WTC11 (cell line): Measurements from ENCODE around the gene WBP2NL. TPM values are rescaled to one million over a fixed set of nuclear protein-coding genes. Genes with fewer than 3 reads are reported as not detected.
A peak's percentile ranks its signal among the peaks of the same experiment; 100 is the strongest.

Source experiments
- ATAC-seq: fragments of 200-7000 bp; cut with Tn5 transposase; 2 replicates; pipeline ENCODE4 v1.10.0; 2021; ENCODE audit warnings: mild to moderate bottlenecking, moderate library complexity
- CTCF ChIA-PET: fragments of 300-600 bp; sonication (Branson Sonifier 250); formaldehyde crosslinking; loops from one replicate; lab custom pipeline; 2021; ENCODE audit warnings: antibody characterized with exemption; lab: Charles Lee
- POLR2A ChIA-PET: fragments of 350-600 bp; sonication (Branson Sonifier 250); formaldehyde crosslinking; loops from one replicate; lab custom pipeline; 2021; ENCODE audit warnings: antibody characterized with exemption; lab: Charles Lee
- DNase-seq: peaks from one replicate; pipeline ENCODE4 v3.0.0; 2021; ENCODE audit warnings: low spot score
- H3K27ac Mint-ChIP-seq: 2 replicates; pipeline ENCODE4 v1.8.0; 2021; ENCODE audit warnings: mixed read lengths
- H3K27me3 Mint-ChIP-seq: 2 replicates; pipeline ENCODE4 v1.8.0; 2021; ENCODE audit warnings: low read depth, mild to moderate bottlenecking, moderate library complexity, mixed read lengths
- H3K36me3 Mint-ChIP-seq: 2 replicates; pipeline ENCODE4 v1.8.0; 2021; ENCODE audit warnings: mixed read lengths
- H3K4me1 Mint-ChIP-seq: 2 replicates; pipeline ENCODE4 v1.8.0; 2022; ENCODE audit warnings: mixed read lengths
- H3K4me3 Mint-ChIP-seq: 2 replicates; pipeline ENCODE4 v1.8.0; 2021; ENCODE audit warnings: mild to moderate bottlenecking, moderate library complexity, mixed read lengths
- H3K9me3 Mint-ChIP-seq: 2 replicates; pipeline ENCODE4 v1.8.0; 2021; ENCODE audit warnings: mixed read lengths
- ATF2 ChIP-seq: sonication (generic); formaldehyde crosslinking; IDR thresholded peaks from 2 replicates; pipeline ENCODE4 v1.8.1; 2022; ENCODE audit warnings: low read depth, missing genetic modification reagents, borderline replicate concordance
- CBFB ChIP-seq: sonication (generic); formaldehyde crosslinking; IDR thresholded peaks from 2 replicates; pipeline ENCODE4 v1.8.1; 2022; ENCODE audit warnings: mild to moderate bottlenecking, low read depth, missing genetic modification reagents
- HMGXB4 ChIP-seq: sonication (generic); formaldehyde crosslinking; IDR thresholded peaks from 2 replicates; pipeline ENCODE4 v1.8.1; 2023; ENCODE audit warnings: mild to moderate bottlenecking, moderate library complexity, missing genetic modification reagents
- NFE2L1 ChIP-seq: sonication (generic); formaldehyde crosslinking; IDR thresholded peaks from 2 replicates; pipeline ENCODE4 v1.8.1; 2023; ENCODE audit warnings: missing genetic modification reagents
- USF2 ChIP-seq: sonication (generic); formaldehyde crosslinking; IDR thresholded peaks from 2 replicates; pipeline ENCODE4 v1.8.1; 2023; ENCODE audit warnings: mild to moderate bottlenecking, missing genetic modification reagents, moderate library complexity
- ZNF263 ChIP-seq: sonication (generic); formaldehyde crosslinking; IDR thresholded peaks from 2 replicates; pipeline ENCODE4 v1.8.1; 2022; ENCODE audit warnings: low read depth, mild to moderate bottlenecking, moderate library complexity, missing genetic modification reagents
- ZNF425 ChIP-seq: fragments of 250-450 bp; sonication (Bioruptor Pico); conservative IDR thresholded peaks from 2 replicates; pipeline ENCODE4 v1.9.0; 2021; ENCODE audit warnings: mild to moderate bottlenecking
- total RNA-seq: library from RNA; stranded (reverse); gene quantifications from 3 replicates; pipeline ENCODE4 v1.2.3, GENCODE V29; 2021

Gene WBP2NL
- total RNA-seq, 1 experiment from 2014 or later: not detected

GRCh38 chr22:41976070-41976901 lies 22.3 kb upstream of the WBP2NL start:
- DNase-seq: peak; percentile 45
- ChIA-PET CTCF (interaction anchor here (0.8 to 1.6 kb wide), 4 partner anchors 9 to 136 kb away, joined by 3 to 6 read pairs (median 4); no protein-coding TSS in a partner anchor), POLR2A (no interaction called here)
- Mint-ChIP-seq H3K4me1 (peaks cover 18% of the 10 kb centered on the region), H3K27me3 (peaks cover 55% of the 10 kb centered on the region), H3K27ac (no peak overlapping the region), H3K4me3 (peak overlapping the region; percentile 54), H3K36me3 (no peaks in the 10 kb centered on the region), H3K9me3 (no peaks in the 10 kb centered on the region)
- ATAC-seq: peak; percentile 46
- TF ChIP-seq ZNF425 (CRISPR knock-in tag) (no peak), USF2 (CRISPR knock-in tag) (peak; percentile 93)

- ATAC-seq: peak; percentile 47
- Mint-ChIP-seq H3K36me3 (no peaks in the 10 kb centered on the region), H3K4me3 (peak overlapping the region; percentile 63), H3K27me3 (peaks cover 54% of the 10 kb centered on the region)
- ChIA-PET POLR2A (interaction anchor here (1.6 kb wide), 1 partner anchor 114 kb away, joined by 5 read pairs; the partner anchor contains the start of gene NDUFA6), CTCF (interaction anchor here (0.6 to 3.5 kb wide), 6 partner anchors 51 to 208 kb away, joined by 3 to 20 read pairs (median 4); partner anchors contain the start of gene NDUFA6)
- peak; percentile 40 for DNase-seq
- TF ChIP-seq HMGXB4 (CRISPR knock-in tag): no peak
- TF ChIP-seq NFE2L1 (CRISPR knock-in tag): no peak
- TF ChIP-seq CBFB (CRISPR knock-in tag): no peak
- TF ChIP-seq, all 79 proteins: peak for 0
- peaks cover 18% of the 10 kb centered on the region for H3K4me1 Mint-ChIP-seq
- no peak overlapping the region for H3K27ac Mint-ChIP-seq
- H3K9me3 Mint-ChIP-seq: no peaks in the 10 kb centered on the region
These were observed 21.5 kb upstream of the WBP2NL start for GRCh38 chr22:41976961-41977566.

GRCh38 chr22:41978732-41979131 lies 19.9 kb upstream of the WBP2NL start:
- ChIA-PET CTCF (interaction anchor here (3.5 kb wide), 1 partner anchor 112 kb away, joined by 20 read pairs; the partner anchor contains the start of gene NDUFA6), POLR2A (no interaction called here)
- peaks cover 38% of the 10 kb centered on the region for H3K27me3 Mint-ChIP-seq
- TF ChIP-seq ZNF263 (0 out of 2 replicates have a peak, but pooled peaks have one; percentile 50), ATF2 (CRISPR knock-in tag) (no peak)
- ATAC-seq (no peak), DNase-seq (no peak)
- H3K36me3 Mint-ChIP-seq: no peaks in the 10 kb centered on the region
- no peak overlapping the region for H3K4me3 Mint-ChIP-seq
- H3K4me1 Mint-ChIP-seq: peaks cover 18% of the 10 kb centered on the region
- H3K27ac Mint-ChIP-seq: no peak overlapping the region
- H3K9me3 Mint-ChIP-seq: no peaks in the 10 kb centered on the region
